SK-N-SH treated with all-trans-retinoic acid at 6 μM for 48 hours (cell line): ENCODE data around the gene NREP.

Experiments used
- ATAC-seq: fragments of 200-7000 bp; cut with Tn5 transposase; 3 replicates; pipeline ENCODE4 v1.9.1; 2020; ENCODE audit warnings: mild to moderate bottlenecking, moderate library complexity
- ARNTL ChIP-seq: fragments of 450-650 bp; formaldehyde crosslinking; IDR thresholded peaks from 2 replicates; pipeline ENCODE4 v1.5.0; 2020; ENCODE audit warnings: low read depth, mild to moderate bottlenecking, moderate library complexity, borderline replicate concordance
- BACH2 ChIP-seq: fragments of 250-450 bp; sonication (Bioruptor Pico); IDR thresholded peaks from 2 replicates; pipeline ENCODE4 v1.9.0; 2021; ENCODE audit warnings: mild to moderate bottlenecking, borderline replicate concordance
- CREB5 ChIP-seq: fragments of 250-450 bp; sonication (Bioruptor Pico); IDR thresholded peaks from 2 replicates; pipeline ENCODE4 v1.5.1; 2020; ENCODE audit warnings: low read depth, mild to moderate bottlenecking, moderate library complexity
- CSDC2 ChIP-seq: fragments of 250-450 bp; sonication (Bioruptor Pico); IDR thresholded peaks from 2 replicates; pipeline ENCODE4 v1.5.0; 2020; ENCODE audit warnings: mild to moderate bottlenecking, moderate library complexity
- CSRNP3 ChIP-seq: fragments of 250-450 bp; sonication (Bioruptor Pico); IDR thresholded peaks from 2 replicates; pipeline ENCODE4 v1.5.1; 2021; ENCODE audit warnings: mild to moderate bottlenecking, moderate library complexity
- ESRRG ChIP-seq: fragments of 250-450 bp; sonication (Bioruptor Pico); IDR thresholded peaks from 2 replicates; pipeline ENCODE4 v1.6.1; 2021; ENCODE audit warnings: mild to moderate bottlenecking
- GLIS3 ChIP-seq: fragments of 250-450 bp; sonication (Bioruptor Pico); IDR thresholded peaks from 2 replicates; pipeline ENCODE4 v1.5.0; 2020; ENCODE audit warnings: mild to moderate bottlenecking, moderate library complexity
- ISL1 ChIP-seq: fragments of 250-450 bp; sonication (Bioruptor Pico); IDR thresholded peaks from 2 replicates; pipeline ENCODE4 v2.1.2; 2022; ENCODE audit warnings: mild to moderate bottlenecking, moderate library complexity
- OSR1 ChIP-seq: fragments of 250-450 bp; sonication (Bioruptor Pico); IDR thresholded peaks from 2 replicates; pipeline ENCODE4 v1.8.0; 2022; ENCODE audit warnings: moderate library complexity, mild to moderate bottlenecking, inconsistent platforms
- PATZ1 ChIP-seq: fragments of 250-450 bp; sonication (Bioruptor Pico); IDR thresholded peaks from 2 replicates; pipeline ENCODE4 v1.8.0; 2020; ENCODE audit warnings: mild to moderate bottlenecking, moderate library complexity, borderline replicate concordance
- POU6F1 ChIP-seq: fragments of 250-450 bp; sonication (Bioruptor Pico); IDR thresholded peaks from 2 replicates; pipeline ENCODE4 v1.8.0; 2021; ENCODE audit warnings: low read depth, mild to moderate bottlenecking, moderate library complexity, borderline replicate concordance
- PPARA ChIP-seq: fragments of 250-450 bp; sonication (Bioruptor Pico); IDR thresholded peaks from 2 replicates; pipeline ENCODE4 v1.5.0; 2020; ENCODE audit warnings: mild to moderate bottlenecking, borderline replicate concordance
- RARB ChIP-seq: fragments of 250-450 bp; sonication (Bioruptor Pico); IDR thresholded peaks from 2 replicates; pipeline ENCODE4 v1.8.0; 2021; ENCODE audit warnings: mild to moderate bottlenecking, moderate library complexity
- SNAI2 ChIP-seq: fragments of 250-450 bp; sonication (Bioruptor Pico); IDR thresholded peaks from 2 replicates; pipeline ENCODE4 v1.5.0; 2020; ENCODE audit warnings: mild to moderate bottlenecking, moderate library complexity
- TCF4 ChIP-seq: fragments of 250-450 bp; sonication (Bioruptor Pico); IDR thresholded peaks from 2 replicates; pipeline ENCODE4 v1.8.0; 2021; ENCODE audit warnings: mild to moderate bottlenecking, moderate library complexity, borderline replicate concordance
- TOX ChIP-seq: fragments of 250-450 bp; sonication (Bioruptor Pico); IDR thresholded peaks from 2 replicates; pipeline ENCODE4 v1.8.0; 2021; ENCODE audit warnings: mild to moderate bottlenecking, moderate library complexity, borderline replicate concordance
- TSHZ2 ChIP-seq: fragments of 250-450 bp; sonication (Bioruptor Pico); IDR thresholded peaks from 2 replicates; pipeline ENCODE4 v1.5.0; 2020; ENCODE audit warnings: mild to moderate bottlenecking, moderate library complexity
- ZC3H10 ChIP-seq: fragments of 250-450 bp; sonication (Bioruptor Pico); IDR thresholded peaks from 2 replicates; pipeline ENCODE4 v1.5.1; 2021; ENCODE audit warnings: mild to moderate bottlenecking, moderate library complexity
- ZFP3 ChIP-seq: fragments of 250-450 bp; sonication (Bioruptor Pico); IDR thresholded peaks from 2 replicates; pipeline ENCODE4 v1.5.0; 2020; ENCODE audit warnings: mild to moderate bottlenecking, moderate library complexity
- ZFP30 ChIP-seq: fragments of 450-650 bp; formaldehyde crosslinking; IDR thresholded peaks from 2 replicates; pipeline ENCODE4 v1.5.0; 2022; ENCODE audit warnings: mild to moderate bottlenecking, moderate library complexity
- ZNF565 ChIP-seq: fragments of 450-650 bp; formaldehyde crosslinking; conservative IDR thresholded peaks from 2 replicates; pipeline ENCODE4 v1.5.0; 2020; ENCODE audit warnings: low read depth, mild to moderate bottlenecking, moderate library complexity
- ZNF70 ChIP-seq: fragments of 450-650 bp; formaldehyde crosslinking; IDR thresholded peaks from 2 replicates; pipeline ENCODE4 v1.5.0; 2020; ENCODE audit warnings: mild to moderate bottlenecking, moderate library complexity
- ZNF8 ChIP-seq: fragments of 450-650 bp; formaldehyde crosslinking; IDR thresholded peaks from 2 replicates; pipeline ENCODE4 v1.5.0; 2020; ENCODE audit warnings: mild to moderate bottlenecking, moderate library complexity

NREP gene

GRCh38 chr5:111757355-111758283 lies 625 bp upstream of the NREP start:
- TF ChIP-seq OSR1, result no peak
- TF ChIP-seq SNAI2 (CRISPR knock-in tag), result no peak
- TF ChIP-seq ZNF70 (CRISPR knock-in tag), result peak; percentile 45; the same call in 1 of the 2 replicates
- TF ChIP-seq ZFP3 (CRISPR knock-in tag), result peak; percentile 81
- no peak for TF ChIP-seq PPARA (CRISPR knock-in tag)
- peak; percentile 60; the same call in 1 of the 2 replicates for TF ChIP-seq GLIS3 (CRISPR knock-in tag)
- TF ChIP-seq ESRRG (CRISPR knock-in tag), result 0 out of 2 replicates have a peak, but pooled peaks have one; percentile 49
- TF ChIP-seq RARB (CRISPR knock-in tag), result no peak
- TF ChIP-seq ISL1 (CRISPR knock-in tag), result no peak; the same call in 1 of the 2 replicates
- TF ChIP-seq ZNF8, result peak; percentile 40; the same call in 1 of the 2 replicates
- peak; percentile 73 for TF ChIP-seq TSHZ2
- TF ChIP-seq POU6F1 (CRISPR knock-in tag), result no peak
- TF ChIP-seq ZNF565 (CRISPR knock-in tag), result no peak
- no peak; the same call in 1 of the 2 replicates for TF ChIP-seq ARNTL
- 0 out of 2 replicates have a peak, but pooled peaks have one; percentile 39 for TF ChIP-seq TCF4 (CRISPR knock-in tag)
- 0 out of 2 replicates have a peak, but pooled peaks have one; percentile 34 for TF ChIP-seq ZC3H10 (CRISPR knock-in tag)
- TF ChIP-seq CSRNP3 (CRISPR knock-in tag), result no peak
- TF ChIP-seq TOX, result no peak
- no peak for TF ChIP-seq BACH2 (CRISPR knock-in tag)
- TF ChIP-seq PATZ1 (CRISPR knock-in tag), result no peak; the same call in 1 of the 2 replicates
- TF ChIP-seq CSDC2 (CRISPR knock-in tag), result peak; percentile 74; the same call in 1 of the 2 replicates
- TF ChIP-seq CREB5 (CRISPR knock-in tag), result no peak
- peak; percentile 41; the same call in 1 of the 2 replicates for TF ChIP-seq ZFP30 (CRISPR knock-in tag)
- TF ChIP-seq, all 23 proteins: peak for 10
- peak; percentile 76 for ATAC-seq

GRCh38 chr5:111755942-111756381 lies 1.0 kb downstream of the NREP start:
- no peak for TF ChIP-seq BACH2 (CRISPR knock-in tag)
- no peak for TF ChIP-seq RARB (CRISPR knock-in tag)
- TF ChIP-seq CREB5 (CRISPR knock-in tag), result no peak
- no peak for TF ChIP-seq GLIS3 (CRISPR knock-in tag)
- ATAC-seq, result peak; percentile 26
